HG03469 (cell line): ENCODE measurements around the gene BCLAF3.

Experiments
- ATAC-seq: cut with Tn5 transposase; IDR thresholded peaks from one replicate; pipeline ENCODE4 v1.9.1; 2021; ENCODE audit warnings: mild to moderate bottlenecking, moderate library complexity, moderate number of reproducible peaks; ENCODE audit not compliant: unreplicated experiment

BCLAF3 gene

GRCh38 chrX:19972984-19973383 is 17.9 kb downstream of the BCLAF3 start:
- ATAC-seq: no peak

GRCh38 chrX:19968276-19968675 is 22.6 kb downstream of the BCLAF3 start:
- no peak for ATAC-seq

GRCh38 chrX:19966056-19966455 is 24.8 kb downstream of the BCLAF3 start:
- ATAC-seq: no peak

GRCh38 chrX:19964017-19964710 is 26.7 kb downstream of the BCLAF3 start:
- ATAC-seq: peak; percentile 56

- no peak for ATAC-seq
Observed at GRCh38 chrX:19960913-19961312, 29.9 kb downstream of the BCLAF3 start.

GRCh38 chrX:19958552-19959486 is 32.0 kb downstream of the BCLAF3 start:
- ATAC-seq: no peak

- no peak for ATAC-seq
Observed at GRCh38 chrX:19956923-19957322, 33.9 kb downstream of the BCLAF3 start.

- ATAC-seq: no peak
Observed at GRCh38 chrX:19956306-19956705, 34.6 kb downstream of the BCLAF3 start.

- ATAC-seq: no peak
Observed at GRCh38 chrX:19955306-19955705, 35.6 kb downstream of the BCLAF3 start.

GRCh38 chrX:19954335-19955096 is 36.3 kb downstream of the BCLAF3 start:
- no peak for ATAC-seq

GRCh38 chrX:19953145-19953544 is 37.7 kb downstream of the BCLAF3 start:
- ATAC-seq: no peak

GRCh38 chrX:19949340-19949739 is 41.5 kb downstream of the BCLAF3 start:
- ATAC-seq: no peak

- ATAC-seq: no peak
Observed at GRCh38 chrX:19947612-19948011, 43.2 kb downstream of the BCLAF3 start.
